Measurements from ENCODE around the gene FRRS1L. TPM values are rescaled to one million over a fixed set of nuclear protein-coding genes. Genes with fewer than 3 reads are reported as not detected.

The FRRS1L gene
- total RNA-seq, 6 experiments from 2014 or later: not detected

- intact Hi-C loops (cut with DNase I): no loop called here
- no peaks in the 10 kb centered on the region for H3K9me3 ChIP-seq
- H3K27me3 ChIP-seq: no peaks in the 10 kb centered on the region
- no peak for ATAC-seq
- H3K27ac ChIP-seq: no peak overlapping the region
- no peak for DNase-seq
- H3K36me3 ChIP-seq: peaks cover 0 to 45% (median under 1%) of the 10 kb centered on the region in 4 donors
- no peaks in the 10 kb centered on the region for H3K4me1 ChIP-seq
- H3K4me3 ChIP-seq: no peak overlapping the region
- TF ChIP-seq POLR2A (IDR thresholded peaks at IDR 0.05): no peak
- TF ChIP-seq CTCF (IDR thresholded peaks at IDR 0.05): no peak
These were observed 74.9 kb downstream of the FRRS1L start for GRCh38 chr9:109092051-109092580.

GRCh38 chr9:109088221-109088620, 78.8 kb downstream of the FRRS1L start:
- Histone ChIP-seq H3K27ac (no peak overlapping the region), H3K27me3 (no peaks in the 10 kb centered on the region), H3K9me3 (no peaks in the 10 kb centered on the region), H3K4me1 (no peaks in the 10 kb centered on the region), H3K4me3 (no peak overlapping the region), H3K36me3 (peaks cover 0 to 50% (median 0%) of the 10 kb centered on the region in 4 donors)
- DNase-seq (no peak), ATAC-seq (no peak)
- 91% methylated on average over 7 of the region's 7 CpGs for WGBS (ENCODE audit: insufficient coverage, low coverage, low lambda C conversion rate, missing lambda C conversion rate)
- intact Hi-C loops (cut with DNase I): no loop called here
- TF ChIP-seq POLR2A (IDR thresholded peaks at IDR 0.05) (no peak), CTCF (IDR thresholded peaks at IDR 0.05) (no peak)

GRCh38 chr9:109087795-109088194, 79.3 kb downstream of the FRRS1L start:
- no peaks in the 10 kb centered on the region for H3K27me3 ChIP-seq
- TF ChIP-seq POLR2A (IDR thresholded peaks at IDR 0.05) (no peak), CTCF (IDR thresholded peaks at IDR 0.05) (no peak)
- peaks cover 0 to 50% (median 0%) of the 10 kb centered on the region in 4 donors for H3K36me3 ChIP-seq
- WGBS (ENCODE audit: insufficient coverage, low coverage, low lambda C conversion rate, missing lambda C conversion rate): 75% methylated on average over 2 of the region's 2 CpGs
- H3K4me3 ChIP-seq: no peak overlapping the region
- H3K9me3 ChIP-seq: no peaks in the 10 kb centered on the region
- H3K27ac ChIP-seq: no peak overlapping the region
- H3K4me1 ChIP-seq: no peaks in the 10 kb centered on the region
- DNase-seq: no peak
- intact Hi-C loops (cut with DNase I): no loop called here
- ATAC-seq: no peak

GRCh38 chr9:109086221-109086620, 80.8 kb downstream of the FRRS1L start:
- H3K9me3 ChIP-seq: no peaks in the 10 kb centered on the region
- H3K27me3 ChIP-seq: no peaks in the 10 kb centered on the region
- peaks cover 0 to 15% (median 2%) of the 10 kb centered on the region in 4 donors for H3K4me1 ChIP-seq
- H3K4me3 ChIP-seq: no peak overlapping the region
- 76% methylated on average over 2 of the region's 3 CpGs for WGBS (ENCODE audit: insufficient coverage, low coverage, low lambda C conversion rate, missing lambda C conversion rate)
- no peak overlapping the region for H3K27ac ChIP-seq
- DNase-seq (no peak), ATAC-seq (peak in 2 of 4 donors; percentile 37 to 51)
- peaks cover 0 to 39% (median 0%) of the 10 kb centered on the region in 4 donors for H3K36me3 ChIP-seq
- TF ChIP-seq POLR2A (IDR thresholded peaks at IDR 0.05) (no peak), CTCF (IDR thresholded peaks at IDR 0.05) (no peak)
- intact Hi-C loops (cut with DNase I): no loop called here

- H3K36me3 ChIP-seq: peaks cover 0 to 31% (median 0%) of the 10 kb centered on the region in 4 donors
- no peaks in the 10 kb centered on the region for H3K27me3 ChIP-seq
- H3K4me1 ChIP-seq: peaks cover 0 to 15% (median 4%) of the 10 kb centered on the region in 4 donors
- ATAC-seq: peak in 1 of 4 donors; percentile 21
- no peaks in the 10 kb centered on the region for H3K9me3 ChIP-seq
- no peak overlapping the region for H3K4me3 ChIP-seq
- DNase-seq: no peak
- H3K27ac ChIP-seq: no peak overlapping the region
- intact Hi-C loops (cut with DNase I): no loop called here
- TF ChIP-seq CTCF (IDR thresholded peaks at IDR 0.05) (no peak), POLR2A (IDR thresholded peaks at IDR 0.05) (no peak)
These were observed 81.5 kb downstream of the FRRS1L start for GRCh38 chr9:109085510-109085909.
